Keratinocyte (primary cell): Measurements from ENCODE around the gene COX5A.

Experiments used
- CTCF ChIP-seq, 3 experiments: IDR thresholded peaks in 1 of 3; conservative IDR thresholded peaks in 1 of 3; optimal IDR thresholded peaks in 1 of 3; 2 replicates in 2 of 3; 3 replicates in 1 of 3; pipeline versions ENCODE3 to v1.5.1; 2011; ENCODE audit warnings: low read length in 3 of 3, mild to moderate bottlenecking in 3 of 3, moderate library complexity in 2 of 3, control low read depth in 1 of 3, inconsistent platforms in 1 of 3; ENCODE audit not compliant: insufficient read depth in 2 of 3; ENCODE audit errors: extremely low read depth in 1 of 3
- EZH2 ChIP-seq: IDR thresholded peaks from one replicate; pipeline ENCODE4 v1.6.1; 2012; ENCODE audit warnings: inconsistent platforms, mild to moderate bottlenecking, low read length, moderate library complexity

- TF ChIP-seq CTCF (optimal IDR thresholded peaks at IDR 0.05 in 1 of 3, IDR thresholded peaks at IDR 0.05 in 1 of 3, conservative IDR thresholded peaks at IDR 0.05 in 1 of 3; ENCODE audit: extremely low read depth in 1 of 3, insufficient read depth in 2 of 3, low read length in 3 of 3) (no peak), EZH2 (no peak)
These were observed 22.4 kb upstream of the COX5A start for GRCh38 chr15:74960286-74960685.
